Stomach smooth muscle (tissue), 2 donors: ENCODE measurements around the gene MYO18A.

Source experiments
- H3K27ac ChIP-seq: one replicate; pipeline ENCODE4 v1.7.0; 2013; ENCODE audit warnings: mild to moderate bottlenecking, low read length, inconsistent platforms
- H3K27me3 ChIP-seq, 2 donors: one replicate each; pipeline ENCODE4 v1.7.0; 2013; ENCODE audit warnings: low read length in 2 of 2; ENCODE audit not compliant: insufficient read depth in 2 of 2, control insufficient read depth in 1 of 2
- H3K36me3 ChIP-seq, 2 donors: one replicate each; pipeline ENCODE4 v1.7.0; 2013; ENCODE audit warnings: low read length in 2 of 2; ENCODE audit not compliant: control insufficient read depth in 2 of 2, insufficient read depth in 2 of 2
- H3K4me1 ChIP-seq: one replicate; pipeline ENCODE4 v1.7.0; 2013; ENCODE audit warnings: low read length; ENCODE audit not compliant: control insufficient read depth, insufficient read depth
- H3K4me3 ChIP-seq, 2 donors: one replicate each; pipeline ENCODE4 v1.7.0; 2013; ENCODE audit warnings: low read length in 2 of 2
- H3K9ac ChIP-seq, 2 donors: one replicate each; pipeline ENCODE4 v1.7.0; 2013; ENCODE audit warnings: low read length in 2 of 2, mild to moderate bottlenecking in 1 of 2
- H3K9me3 ChIP-seq, 2 donors: one replicate each; pipeline ENCODE4 v1.7.0; 2013; ENCODE audit warnings: low read length in 2 of 2; ENCODE audit not compliant: control insufficient read depth in 2 of 2
- donor health status: healthy.
- donor health status: Pancreatic carcinoma.

MYO18A gene

DNA sequence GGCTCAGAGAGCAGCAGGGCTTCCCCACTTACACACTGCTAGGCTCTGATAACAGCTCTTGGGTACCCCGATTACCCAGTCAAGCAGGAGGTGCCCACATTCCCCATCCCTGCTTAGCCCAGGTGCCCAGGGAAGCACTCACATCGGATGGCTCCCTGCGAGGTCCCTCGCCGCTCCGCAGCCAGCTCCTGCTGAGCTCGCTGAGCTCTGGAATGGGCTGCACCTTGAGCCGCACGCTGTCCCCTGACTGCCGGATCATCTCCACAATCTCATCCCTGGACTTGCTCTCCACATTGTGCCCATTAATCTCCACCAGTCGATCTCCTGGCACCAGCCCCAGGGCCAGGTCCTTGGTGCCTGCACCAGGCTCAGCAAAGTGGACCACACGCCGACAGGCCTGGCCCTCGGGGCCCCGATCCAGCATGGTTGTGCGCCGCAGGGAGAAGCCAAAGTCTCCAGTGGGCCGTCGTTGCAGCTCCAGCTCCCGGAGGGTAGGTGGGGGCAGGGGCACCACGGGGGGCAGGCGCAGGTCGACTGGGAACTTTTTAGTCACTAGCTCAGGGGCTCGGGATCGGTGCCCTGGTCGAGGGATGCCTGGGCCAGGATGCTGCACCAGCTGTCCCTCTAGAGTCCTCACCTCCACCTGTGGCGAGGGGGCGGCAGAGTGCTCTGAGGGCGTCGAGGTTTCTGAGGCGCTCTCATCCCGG, 14.2 kb downstream of the MYO18A start:
- H3K4me1 ChIP-seq, result peaks cover 9% of the 10 kb centered on the region

DNA sequence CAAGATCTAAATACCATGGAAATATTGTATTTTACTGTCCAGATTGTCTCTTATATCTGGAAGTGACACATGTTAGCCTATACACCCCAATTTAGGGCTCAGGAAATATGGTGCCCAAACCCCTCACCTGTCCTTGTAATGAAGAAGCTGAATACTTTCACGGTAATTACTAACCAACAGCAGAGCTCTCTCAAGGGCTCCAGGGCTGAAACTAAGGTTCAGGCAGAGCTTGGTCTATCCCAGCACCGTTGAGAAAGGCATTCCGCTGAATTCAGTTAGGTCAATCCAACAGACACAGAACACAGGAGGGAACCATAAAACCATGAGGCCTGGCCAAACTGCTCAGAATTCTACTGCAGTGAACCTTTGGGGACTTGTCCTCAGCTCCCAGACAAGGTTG, 14.9 kb downstream of the MYO18A start:
- Histone ChIP-seq H3K27me3 (no peaks in the 10 kb centered on the region), H3K9ac (no peak overlapping the region), H3K36me3 (peaks cover 7 to 13% of the 10 kb centered on the region in 2 donors), H3K9me3 (no peaks in the 10 kb centered on the region), H3K27ac (no peak overlapping the region), H3K4me3 (no peak overlapping the region), H3K4me1 (peaks cover 9% of the 10 kb centered on the region)

More for the DNA sequence above, 14.2 kb downstream of the MYO18A start:
- H3K27ac ChIP-seq, result no peak overlapping the region
- H3K27me3 ChIP-seq, result no peaks in the 10 kb centered on the region
- H3K9ac ChIP-seq, result no peak overlapping the region
- no peak overlapping the region for H3K4me3 ChIP-seq
- no peaks in the 10 kb centered on the region for H3K9me3 ChIP-seq
- peaks cover 7 to 13% of the 10 kb centered on the region in 2 donors for H3K36me3 ChIP-seq

DNA sequence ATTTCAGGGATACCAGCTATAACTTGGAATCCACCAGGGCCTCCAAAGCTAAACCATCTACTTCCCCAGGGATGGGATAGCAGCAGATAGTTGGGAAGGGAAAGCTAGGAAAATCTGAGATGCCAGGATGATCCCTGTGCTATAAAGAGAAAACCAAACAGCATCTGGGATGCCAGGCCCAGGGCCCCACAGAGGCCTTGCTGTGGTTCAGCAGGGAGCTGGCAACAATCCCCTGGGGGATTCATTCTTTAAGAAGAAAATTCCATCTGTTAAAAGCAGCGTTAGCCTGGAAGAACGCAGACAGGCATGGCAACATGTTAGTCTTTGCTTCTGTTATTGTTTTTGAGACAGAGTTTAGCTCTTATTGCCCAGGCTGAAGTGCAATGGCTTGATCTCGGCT, 16.6 kb downstream of the MYO18A start:
- Histone ChIP-seq H3K4me1 (peaks cover 24% of the 10 kb centered on the region), H3K36me3 (peaks cover 7 to 13% of the 10 kb centered on the region in 2 donors), H3K4me3 (no peak overlapping the region), H3K9ac (no peak overlapping the region), H3K27ac (no peak overlapping the region), H3K27me3 (no peaks in the 10 kb centered on the region), H3K9me3 (no peaks in the 10 kb centered on the region)

DNA sequence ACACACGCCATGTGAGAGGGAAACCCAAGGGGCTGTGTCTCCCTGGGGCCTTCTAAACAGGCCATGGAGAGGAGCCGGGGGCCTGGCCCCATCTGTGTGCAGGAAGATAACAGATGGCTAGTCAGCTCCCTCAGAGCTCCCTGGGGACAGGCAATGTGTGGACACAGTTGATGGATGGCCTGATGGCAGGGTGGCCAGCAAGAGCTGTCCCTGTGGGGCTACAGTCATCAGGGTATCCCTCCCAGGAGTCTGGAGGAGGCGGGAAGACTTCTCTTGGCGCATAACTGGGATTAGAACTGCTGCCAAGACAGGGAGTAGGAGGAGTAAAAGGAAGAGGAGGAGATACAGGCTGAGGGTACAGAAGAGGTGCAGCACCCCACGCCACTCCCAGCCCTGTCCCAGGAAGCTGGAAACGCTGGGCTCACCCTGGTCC, 17.3 kb downstream of the MYO18A start:
- Histone ChIP-seq H3K36me3 (peaks cover 7 to 13% of the 10 kb centered on the region in 2 donors), H3K27ac (no peak overlapping the region), H3K27me3 (no peaks in the 10 kb centered on the region), H3K9me3 (no peaks in the 10 kb centered on the region), H3K4me3 (no peak overlapping the region), H3K4me1 (peaks cover 25% of the 10 kb centered on the region), H3K9ac (no peak overlapping the region)

DNA sequence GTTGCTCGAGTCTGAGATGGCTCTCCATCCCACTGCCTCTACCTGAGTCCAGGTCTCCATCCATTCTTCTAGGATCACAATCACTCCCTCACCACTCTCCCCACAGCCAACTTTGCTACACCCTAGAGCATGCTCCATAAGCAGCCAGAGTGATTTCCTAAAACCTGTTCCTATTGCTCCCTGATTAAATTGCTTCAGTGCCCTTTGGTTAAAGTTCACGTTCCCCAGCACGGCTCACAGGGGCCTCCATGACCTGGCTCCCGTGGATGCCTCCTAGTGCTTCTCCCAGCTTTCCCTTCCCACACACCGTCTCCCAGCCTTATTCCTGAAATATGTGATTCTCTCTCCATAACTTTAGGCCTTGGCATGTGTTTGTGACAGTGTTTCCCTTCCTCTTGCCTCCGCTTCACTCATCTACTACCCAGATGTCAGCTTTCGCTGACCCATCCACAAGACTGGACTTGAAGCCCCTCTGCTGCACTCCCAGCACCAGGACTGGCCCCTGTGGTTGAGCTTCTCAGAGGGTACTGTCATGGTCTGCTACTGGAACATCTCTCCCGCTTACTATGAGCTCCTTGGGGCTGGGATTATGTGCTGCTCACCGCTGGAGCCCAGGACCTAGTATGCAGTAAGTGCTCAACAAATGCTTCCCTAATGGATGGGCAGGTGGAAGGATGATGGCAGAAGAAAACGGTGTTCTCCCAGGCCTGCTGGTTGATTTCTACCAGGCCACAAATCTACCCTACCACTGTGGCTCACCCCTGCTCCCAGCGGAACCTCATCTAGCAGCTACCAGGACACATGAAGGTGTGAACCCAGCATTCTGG, 17.9 kb downstream of the MYO18A start:
- Histone ChIP-seq H3K9me3 (no peaks in the 10 kb centered on the region), H3K4me1 (peaks cover 25% of the 10 kb centered on the region), H3K27me3 (no peaks in the 10 kb centered on the region), H3K9ac (no peak overlapping the region), H3K27ac (no peak overlapping the region), H3K36me3 (peaks cover 7 to 13% of the 10 kb centered on the region in 2 donors), H3K4me3 (no peak overlapping the region)

DNA sequence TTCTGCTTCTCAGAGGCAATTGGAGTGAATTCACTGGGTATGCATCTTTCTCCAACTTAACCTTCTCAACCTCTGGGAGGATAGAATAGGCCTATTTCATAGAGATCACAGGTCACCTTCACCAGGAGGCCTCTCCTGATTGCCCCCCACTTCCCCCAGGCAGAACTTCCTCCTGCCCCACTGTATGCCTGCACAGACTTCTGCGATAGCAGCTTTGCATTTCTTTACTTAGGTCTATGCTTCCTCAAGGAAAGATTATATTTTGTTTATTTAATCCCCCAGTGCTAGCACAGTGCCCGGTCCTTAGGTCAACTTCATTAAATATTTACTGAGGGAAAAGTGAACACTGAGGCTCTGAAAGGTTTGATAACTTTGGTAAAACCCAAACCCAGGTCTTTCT, 19.9 kb downstream of the MYO18A start:
- Histone ChIP-seq H3K9ac (no peak overlapping the region), H3K9me3 (no peaks in the 10 kb centered on the region), H3K27ac (no peak overlapping the region), H3K4me1 (peaks cover 40% of the 10 kb centered on the region), H3K36me3 (peaks cover 2 to 7% of the 10 kb centered on the region in 2 donors), H3K27me3 (no peaks in the 10 kb centered on the region), H3K4me3 (no peak overlapping the region)

DNA sequence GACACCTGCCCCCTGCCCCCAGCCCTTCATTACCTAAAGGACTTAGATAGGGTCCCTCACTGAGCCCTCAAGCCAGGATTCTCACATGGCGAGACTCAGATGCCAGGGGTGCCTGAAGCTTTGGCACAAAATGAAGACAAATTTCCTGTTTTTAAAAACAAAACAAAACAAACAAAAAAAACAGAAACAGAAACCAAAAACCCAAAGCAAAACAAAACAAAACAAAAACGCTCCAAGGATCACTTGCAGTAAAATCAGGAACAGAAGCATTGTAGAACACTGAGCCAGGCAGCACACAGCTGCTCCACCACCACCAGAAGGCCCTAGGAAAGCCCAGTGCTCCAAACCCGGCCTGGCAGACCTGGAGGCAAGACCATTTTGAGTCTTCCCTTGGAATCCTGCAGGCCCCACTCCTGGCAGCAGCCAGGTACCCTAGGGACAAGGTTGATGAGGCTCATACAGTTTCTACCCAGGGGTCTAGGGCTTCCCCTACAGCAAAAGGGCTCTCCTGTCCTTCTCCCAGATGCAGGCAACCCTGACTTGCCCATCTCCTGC, 20.8 kb downstream of the MYO18A start:
- Histone ChIP-seq H3K9me3 (no peaks in the 10 kb centered on the region), H3K9ac (no peak overlapping the region), H3K4me3 (no peak overlapping the region), H3K27ac (no peak overlapping the region), H3K4me1 (peaks cover 48% of the 10 kb centered on the region), H3K36me3 (peaks cover 0 to 7% of the 10 kb centered on the region in 2 donors), H3K27me3 (no peaks in the 10 kb centered on the region)

DNA sequence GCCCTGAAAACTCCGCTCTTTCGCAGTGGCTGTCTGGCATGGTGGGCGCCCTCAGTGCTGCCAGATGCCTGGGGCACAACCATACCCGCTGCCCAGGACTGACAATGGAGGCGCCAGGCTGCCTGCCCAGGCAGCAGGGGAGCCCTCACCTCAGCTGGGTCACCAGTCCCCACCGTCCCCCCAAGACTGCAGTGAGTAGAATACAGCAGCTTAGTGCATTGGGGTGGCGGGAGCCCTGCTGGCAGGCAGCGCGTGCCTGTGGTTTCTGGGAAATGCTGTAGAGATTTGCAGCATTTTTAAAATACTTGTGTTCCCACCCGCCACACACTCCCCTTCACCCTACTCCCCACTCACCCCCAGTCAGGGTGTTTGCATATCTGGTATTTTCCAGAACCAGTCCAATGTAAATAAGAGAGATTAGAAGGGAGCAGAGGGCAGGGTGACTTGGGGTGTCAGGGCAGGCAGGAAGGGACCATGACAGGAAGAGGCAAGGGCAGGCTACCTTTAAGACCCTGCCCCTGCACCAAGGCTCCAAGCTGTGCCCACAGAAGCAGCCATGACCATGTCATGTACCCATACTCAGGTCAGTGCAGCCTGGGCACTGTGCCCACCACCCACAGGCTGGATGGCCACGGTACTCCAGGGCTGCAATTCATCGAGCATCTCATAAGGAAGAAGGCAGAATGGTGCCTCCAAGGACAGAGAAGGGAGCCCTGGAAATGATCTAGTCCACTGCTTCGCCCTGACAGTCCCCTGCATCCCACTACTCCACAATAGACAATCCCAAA, 21.5 kb downstream of the MYO18A start:
- Histone ChIP-seq H3K27me3 (no peaks in the 10 kb centered on the region), H3K9ac (no peak overlapping the region), H3K27ac (no peak overlapping the region), H3K4me3 (no peak overlapping the region), H3K36me3 (peaks cover 0 to 7% of the 10 kb centered on the region in 2 donors), H3K4me1 (peaks cover 49% of the 10 kb centered on the region), H3K9me3 (no peaks in the 10 kb centered on the region)

DNA sequence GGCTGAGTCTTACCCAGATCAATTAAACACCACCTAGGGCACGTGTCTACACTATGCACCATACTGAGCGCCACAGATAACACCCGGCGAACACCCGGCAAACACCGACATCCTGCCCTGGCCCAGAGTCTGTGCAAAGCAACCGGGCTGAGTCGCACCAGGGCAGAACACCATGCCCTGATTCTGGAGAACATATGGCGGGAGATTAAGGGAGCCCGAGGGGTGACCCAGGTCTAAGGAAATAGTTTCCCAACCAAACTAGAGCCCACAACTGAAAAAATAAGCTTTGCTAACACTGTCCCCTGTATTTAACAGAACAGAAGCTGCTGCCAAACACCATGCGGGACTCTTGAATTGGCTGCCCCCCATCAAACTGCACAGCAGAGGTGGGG, 22.1 kb downstream of the MYO18A start:
- Histone ChIP-seq H3K27me3 (no peaks in the 10 kb centered on the region), H3K36me3 (peaks cover 0 to 5% of the 10 kb centered on the region in 2 donors), H3K27ac (no peak overlapping the region), H3K4me1 (peaks cover 44% of the 10 kb centered on the region), H3K4me3 (no peak overlapping the region), H3K9ac (no peak overlapping the region), H3K9me3 (no peaks in the 10 kb centered on the region)

DNA sequence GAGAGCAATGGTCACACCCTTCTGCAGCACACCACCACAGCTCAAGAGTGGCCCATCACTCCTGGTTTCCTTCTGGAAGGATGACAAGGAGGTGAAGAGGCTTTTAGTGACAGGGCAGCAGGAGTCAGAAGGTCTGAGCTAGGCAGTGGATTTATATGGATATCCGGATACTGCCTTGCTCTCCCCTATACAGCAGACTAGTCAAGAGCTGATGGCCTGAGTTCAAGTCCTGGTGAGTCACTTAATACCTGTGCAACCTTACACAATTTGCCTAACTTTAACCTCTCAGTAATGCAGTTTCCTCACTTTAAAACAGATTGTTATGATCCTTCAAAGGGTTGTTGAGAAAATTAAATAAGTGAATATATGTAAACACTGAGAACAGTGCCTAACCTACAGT, 22.9 kb downstream of the MYO18A start:
- H3K36me3 ChIP-seq, result no peaks in the 10 kb centered on the region
- no peaks in the 10 kb centered on the region for H3K9me3 ChIP-seq
- H3K4me1 ChIP-seq, result peaks cover 42% of the 10 kb centered on the region
- H3K9ac ChIP-seq, result no peak overlapping the region
- H3K4me3 ChIP-seq, result no peak overlapping the region
- H3K27me3 ChIP-seq, result no peaks in the 10 kb centered on the region
- H3K27ac ChIP-seq, result no peak overlapping the region
